NCI-H82 (cell line): Measurements from ENCODE around the gene EPB41L4A.
"Not testable (repeated sequence)": the region's sequence is repeated elsewhere in the genome, so short reads cannot be mapped to it uniquely, and the experiment has no call there.

Source experiments
- DNase-seq: peaks from one replicate; lab custom pipeline; 2025; lab: John Stamatoyannopoulos, UW

The EPB41L4A gene

DNA sequence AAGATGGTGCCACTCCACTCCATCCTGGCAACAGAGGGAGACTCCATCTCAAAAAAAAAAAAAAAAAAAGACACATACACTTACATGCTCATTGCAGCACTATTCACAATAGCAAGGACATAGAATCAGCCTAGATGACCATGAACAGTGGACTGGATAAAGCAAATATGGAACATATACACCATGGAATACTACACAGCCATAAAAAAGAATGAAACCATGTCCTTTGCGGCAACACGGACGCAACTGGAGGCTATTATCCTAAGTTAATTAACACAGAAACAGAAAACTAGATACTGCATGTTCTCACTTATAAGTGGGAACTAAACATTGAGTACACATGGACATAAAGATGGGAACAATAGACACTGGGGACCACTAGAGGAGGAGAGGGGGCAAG lies 210.9 kb downstream of the EPB41L4A start:
- DNase-seq = not testable (repeated sequence)

DNA sequence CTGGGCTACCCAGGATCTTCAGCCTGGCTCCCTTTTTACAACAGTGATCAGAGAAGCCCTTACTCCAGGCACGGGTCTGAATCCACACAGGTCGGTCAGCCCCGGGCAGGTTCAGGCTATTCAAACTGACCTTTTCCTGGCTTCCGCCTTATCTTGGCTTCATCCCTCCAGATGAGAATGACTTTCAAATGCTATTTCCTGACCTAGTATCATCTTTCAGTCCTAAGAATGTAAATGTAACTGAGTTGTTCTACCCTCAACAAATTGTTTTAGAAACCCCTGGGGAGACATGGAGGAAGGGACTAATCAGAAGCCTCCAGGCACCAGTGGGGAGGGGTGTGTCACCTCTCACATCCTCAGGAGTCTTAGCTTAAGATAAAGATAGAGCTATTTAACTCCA lies 213.2 kb downstream of the EPB41L4A start:
- DNase-seq = no peak

DNA sequence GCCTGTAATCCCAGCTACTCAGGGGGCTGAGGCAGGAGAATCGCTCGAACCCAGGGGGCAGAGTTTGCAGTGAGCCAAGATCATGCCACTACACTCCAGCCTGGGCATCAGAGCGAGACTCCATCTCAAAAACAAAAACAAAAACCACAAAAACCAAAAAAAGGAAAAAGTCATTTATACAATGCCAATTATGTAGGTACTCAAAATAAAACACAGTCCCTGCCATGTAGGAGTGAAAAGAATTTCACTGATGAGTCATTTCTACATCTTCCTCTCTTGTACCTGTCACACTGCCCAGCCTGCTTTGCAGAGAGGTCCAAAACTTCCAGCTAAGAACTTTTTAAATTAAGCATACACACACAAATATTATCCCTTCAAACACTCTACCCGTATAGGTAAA lies 215.8 kb downstream of the EPB41L4A start:
- no peak for DNase-seq

DNA sequence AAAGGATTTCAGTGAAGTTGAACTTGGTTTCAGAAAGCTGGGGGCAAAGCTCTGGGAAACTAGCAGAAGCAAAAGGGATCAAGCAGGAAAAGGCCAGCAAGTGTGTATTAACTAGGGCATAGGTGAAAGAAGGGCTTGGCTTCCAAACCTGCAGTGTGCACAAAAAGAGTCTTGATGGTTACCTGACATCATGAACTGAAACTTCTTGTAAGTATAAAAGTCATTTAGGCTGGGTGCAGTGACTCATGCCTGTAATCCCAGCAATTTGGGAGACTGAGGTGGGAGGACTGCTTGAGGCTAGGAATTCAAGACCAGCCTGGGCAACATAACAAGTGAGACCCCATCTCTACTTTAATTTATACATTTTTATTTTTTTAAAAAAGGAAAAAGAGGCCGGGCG lies 216.4 kb downstream of the EPB41L4A start:
- no peak for DNase-seq

DNA sequence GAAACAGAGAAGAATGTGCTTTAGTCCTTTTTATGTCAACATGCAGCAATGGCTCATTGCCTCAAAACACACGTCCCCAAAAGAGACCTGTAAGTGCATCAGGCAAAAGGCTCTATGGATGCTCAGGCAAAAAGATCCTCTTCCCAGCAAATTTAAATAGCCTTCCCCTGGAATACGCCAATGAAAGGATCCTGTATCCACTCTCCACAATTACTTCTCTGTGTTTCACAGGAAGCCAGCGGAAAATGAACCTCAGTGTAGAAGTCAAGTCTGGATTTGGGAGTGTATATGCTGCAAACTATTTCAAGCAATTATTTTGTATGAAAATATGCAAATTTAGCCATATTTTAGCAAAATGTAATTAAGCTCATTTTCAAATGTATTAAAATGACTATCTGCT lies 217.9 kb downstream of the EPB41L4A start:
- no peak for DNase-seq

DNA sequence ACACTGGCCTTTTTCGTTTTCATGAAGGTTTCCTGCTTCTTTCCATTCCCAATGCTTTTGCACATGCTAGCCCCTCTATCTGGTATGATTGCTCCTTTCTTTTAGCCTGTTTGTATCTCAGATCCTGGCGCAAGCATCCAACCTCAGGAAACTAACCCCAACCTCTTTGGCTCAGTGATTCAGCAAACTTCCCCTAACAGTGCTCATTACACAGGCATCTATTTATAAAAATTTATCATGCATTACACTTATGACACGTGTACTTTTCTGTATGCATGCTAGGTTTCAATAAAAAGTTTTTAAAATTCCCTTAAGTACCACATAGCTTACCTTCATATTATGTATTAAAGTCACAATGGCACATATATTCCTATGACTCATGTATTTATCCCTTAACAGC lies 218.9 kb downstream of the EPB41L4A start:
- DNase-seq = no peak

DNA sequence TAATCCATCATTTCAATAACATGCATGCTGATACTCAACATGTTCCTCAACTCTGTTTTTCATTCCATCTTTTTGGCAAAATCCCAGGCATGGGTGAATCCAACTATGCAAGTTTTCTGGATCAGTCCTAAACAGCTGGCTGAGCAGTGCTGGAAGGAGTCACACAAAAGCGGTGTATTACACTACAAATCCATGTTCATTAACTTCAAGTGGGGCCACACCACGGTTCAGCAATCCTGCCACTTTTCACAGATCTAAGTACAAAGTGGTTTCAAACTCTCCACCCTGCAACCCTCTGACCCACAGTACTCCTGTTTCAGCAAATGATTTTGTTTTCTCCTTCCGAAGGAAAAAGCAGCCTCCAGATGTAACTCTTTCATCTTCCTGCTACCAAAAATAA lies 222.5 kb downstream of the EPB41L4A start:
- DNase-seq = no peak

DNA sequence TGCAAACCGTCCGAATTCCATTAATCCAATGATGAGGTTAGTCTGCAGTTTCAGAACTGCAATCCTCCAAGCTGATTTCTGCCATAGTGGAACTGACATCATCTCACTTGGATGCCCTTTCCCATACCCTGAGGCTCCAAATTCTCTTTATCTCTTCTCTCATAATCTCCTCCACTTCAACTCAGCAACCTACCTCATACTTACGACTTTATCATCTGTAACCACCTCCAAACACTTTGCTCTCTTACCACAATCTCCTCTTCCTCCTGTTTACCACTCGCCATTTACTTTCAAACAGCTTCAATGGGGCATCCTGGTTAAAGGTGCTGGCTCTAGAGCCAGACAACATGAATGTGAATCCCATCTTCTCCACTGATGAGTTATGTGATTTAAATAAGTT lies 223.2 kb downstream of the EPB41L4A start:
- DNase-seq = no peak

DNA sequence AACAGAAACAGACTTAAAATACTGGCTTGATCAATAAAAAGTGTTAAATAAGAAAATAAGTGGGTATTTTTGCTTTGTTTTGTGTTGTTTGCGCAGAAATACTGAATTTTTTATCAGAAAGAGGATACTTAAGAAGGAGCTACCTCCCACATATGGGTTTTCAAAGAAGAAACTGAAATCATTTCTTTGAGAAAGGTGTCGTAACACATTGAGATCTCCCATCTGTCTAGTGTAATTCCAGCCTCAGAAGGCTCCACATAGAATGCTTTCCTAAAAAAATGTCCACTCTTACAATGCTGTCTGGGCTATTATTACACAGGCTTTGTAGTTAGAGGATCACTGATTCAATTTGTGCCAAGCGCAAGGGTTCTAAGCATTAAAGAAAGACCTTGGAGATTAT lies 226.2 kb downstream of the EPB41L4A start:
- DNase-seq = no peak

DNA sequence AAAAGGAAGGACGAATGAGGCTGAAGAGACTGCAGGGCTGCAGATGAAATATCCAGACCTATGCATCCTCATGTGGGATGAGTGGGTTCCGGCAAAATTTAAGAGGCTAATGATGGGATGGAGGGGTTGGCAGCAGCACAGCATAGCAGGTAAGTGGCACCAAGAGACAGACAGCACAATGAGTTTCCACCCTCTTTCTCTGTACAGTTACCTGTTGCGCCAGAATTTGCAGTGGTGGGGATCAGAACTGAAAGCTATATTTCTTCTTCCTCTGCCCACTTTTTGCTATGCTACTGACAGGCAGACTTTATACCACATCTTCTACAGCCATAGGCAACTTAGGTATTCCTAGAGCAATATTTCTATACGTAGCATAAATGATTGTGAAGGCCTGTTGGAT lies 227.0 kb downstream of the EPB41L4A start:
- DNase-seq = no peak

DNA sequence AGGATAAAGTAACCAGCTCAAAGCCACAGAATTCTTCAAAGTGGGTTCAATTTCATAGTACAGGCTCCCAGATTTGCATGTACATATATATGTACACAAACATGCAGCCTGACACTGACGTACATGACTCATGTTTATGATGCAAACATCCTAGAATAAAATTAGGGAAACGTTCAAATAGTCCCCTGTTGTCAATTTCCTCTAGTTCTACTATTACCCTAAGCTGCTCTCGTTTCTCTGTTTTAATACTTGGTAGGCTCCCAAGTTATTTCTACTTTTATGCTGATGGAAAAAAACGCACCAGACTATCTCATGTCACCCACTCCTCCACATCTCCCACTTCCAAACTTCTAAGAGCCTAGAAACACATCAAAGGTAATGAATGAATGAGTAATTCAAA lies 229.7 kb downstream of the EPB41L4A start:
- DNase-seq = no peak

DNA sequence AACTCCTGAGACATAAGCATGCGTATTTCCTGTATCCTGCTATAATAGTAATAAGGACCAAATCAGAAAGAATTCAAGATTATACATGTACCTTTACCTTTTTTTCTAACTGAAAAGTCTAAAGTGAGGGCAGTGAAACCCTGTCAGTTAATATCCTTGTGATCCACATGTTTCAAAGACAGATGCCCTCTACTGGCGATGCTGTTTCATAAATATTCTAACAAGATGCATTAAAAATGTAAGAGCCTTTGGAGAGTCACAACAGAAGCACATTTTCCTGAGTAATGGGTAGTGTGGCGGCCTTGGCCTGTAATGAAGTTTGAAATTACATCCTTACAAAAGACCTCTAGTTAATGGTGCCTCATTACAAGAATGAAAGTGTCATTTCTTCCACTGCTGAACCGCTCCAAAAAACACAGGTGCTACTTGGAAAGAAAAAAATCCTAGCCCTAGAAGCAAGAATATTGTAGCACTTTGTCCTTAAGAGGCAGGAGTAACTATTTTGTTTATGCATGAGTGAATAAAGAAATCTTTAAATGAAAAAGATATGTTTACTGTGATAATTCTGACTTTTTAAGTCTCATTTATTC lies 232.6 kb downstream of the EPB41L4A start:
- peak; percentile 65 for DNase-seq

DNA sequence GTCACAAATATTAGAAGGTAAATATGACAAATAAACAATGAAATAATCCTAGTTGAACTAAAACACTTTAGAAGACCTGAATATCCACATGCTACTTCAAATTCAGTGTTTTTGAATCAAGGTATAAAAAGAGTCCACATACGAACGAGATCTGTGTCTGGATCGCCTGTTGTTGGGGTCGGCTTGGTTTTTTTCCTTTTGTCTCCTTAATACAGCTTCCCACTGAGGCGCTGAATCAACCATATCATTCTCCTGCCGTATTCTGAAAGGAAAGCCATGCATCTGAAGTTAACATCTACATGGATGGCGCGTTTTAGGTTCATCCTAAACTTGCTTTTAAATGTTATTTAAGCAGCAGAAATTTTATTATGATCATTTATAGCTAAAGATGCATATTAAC lies 235.2 kb downstream of the EPB41L4A start:
- no peak for DNase-seq

DNA sequence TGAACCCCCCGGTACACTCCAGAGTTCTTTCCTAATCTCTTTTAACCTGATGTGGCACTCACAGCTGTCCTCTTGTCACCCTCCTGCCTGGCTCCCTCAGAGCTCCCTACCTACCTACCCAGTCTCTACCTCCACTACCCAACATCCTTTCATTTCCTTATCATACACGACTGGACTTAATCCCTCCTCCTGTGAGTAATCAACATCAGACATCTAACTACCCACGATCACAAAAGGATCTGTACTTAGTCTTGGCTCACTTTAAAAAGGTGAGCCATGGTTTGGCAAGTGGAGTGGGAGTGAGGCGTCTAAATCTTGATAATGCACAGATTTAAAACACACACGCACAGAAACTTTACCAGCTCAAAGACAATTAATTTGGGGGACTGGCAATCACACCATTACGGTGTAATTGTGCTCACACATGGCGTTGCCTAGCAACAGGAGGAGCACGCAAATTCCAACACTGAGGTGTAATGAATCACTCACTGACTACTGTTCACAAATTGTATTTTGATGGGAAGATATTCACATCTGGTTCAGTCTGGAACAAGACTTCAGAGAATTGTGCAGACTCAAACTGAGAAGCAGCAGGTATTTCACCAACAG lies 235.9 kb downstream of the EPB41L4A start:
- DNase-seq = peak; percentile 28

DNA sequence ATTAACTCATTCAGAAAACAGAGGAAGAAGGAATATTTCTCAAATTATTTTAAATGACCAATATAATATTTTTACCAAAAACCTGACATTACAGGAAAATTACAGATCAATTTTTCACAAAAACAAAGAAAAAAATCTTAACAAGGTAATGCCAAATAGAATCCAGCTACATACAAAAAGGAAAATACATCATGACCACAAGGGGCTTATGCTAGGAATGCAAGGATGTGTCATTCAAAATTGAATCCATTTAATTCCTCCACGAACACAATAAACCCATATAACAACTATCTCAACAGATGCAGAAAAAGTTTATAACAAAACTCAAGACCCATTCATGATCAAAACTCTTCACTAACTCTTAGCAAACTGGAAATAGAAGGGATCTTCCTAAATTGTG lies 239.8 kb downstream of the EPB41L4A start:
- DNase-seq = no peak

DNA sequence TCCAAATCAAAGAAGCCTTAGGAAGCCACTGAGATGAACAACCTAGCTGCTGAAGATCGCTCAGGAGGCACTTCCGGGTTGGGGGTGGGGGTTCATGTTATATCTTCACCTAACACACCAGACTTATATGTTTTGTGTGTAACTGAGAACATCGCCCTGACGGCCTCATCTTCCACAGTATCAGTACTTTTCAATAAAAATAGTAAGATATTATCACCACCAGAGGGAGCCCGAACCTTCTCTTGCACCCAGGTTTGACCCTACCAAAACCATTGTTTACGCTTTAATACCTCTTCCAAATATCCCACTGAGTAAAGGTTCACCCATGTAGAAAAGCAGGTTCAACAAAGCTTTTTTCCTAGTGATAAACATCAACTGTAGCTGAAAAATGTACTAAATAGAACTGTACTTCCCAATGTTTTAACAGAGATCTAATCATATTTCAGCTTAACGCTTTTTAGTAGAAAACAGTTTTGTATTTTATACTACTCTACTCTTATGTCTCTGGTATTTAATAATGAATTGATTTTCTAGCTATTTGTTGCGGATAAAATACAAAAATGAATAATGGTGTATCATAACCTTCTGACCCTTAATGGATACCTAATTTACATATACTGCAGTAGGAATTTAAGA lies 244.0 kb downstream of the EPB41L4A start:
- DNase-seq = peak; percentile 81

DNA sequence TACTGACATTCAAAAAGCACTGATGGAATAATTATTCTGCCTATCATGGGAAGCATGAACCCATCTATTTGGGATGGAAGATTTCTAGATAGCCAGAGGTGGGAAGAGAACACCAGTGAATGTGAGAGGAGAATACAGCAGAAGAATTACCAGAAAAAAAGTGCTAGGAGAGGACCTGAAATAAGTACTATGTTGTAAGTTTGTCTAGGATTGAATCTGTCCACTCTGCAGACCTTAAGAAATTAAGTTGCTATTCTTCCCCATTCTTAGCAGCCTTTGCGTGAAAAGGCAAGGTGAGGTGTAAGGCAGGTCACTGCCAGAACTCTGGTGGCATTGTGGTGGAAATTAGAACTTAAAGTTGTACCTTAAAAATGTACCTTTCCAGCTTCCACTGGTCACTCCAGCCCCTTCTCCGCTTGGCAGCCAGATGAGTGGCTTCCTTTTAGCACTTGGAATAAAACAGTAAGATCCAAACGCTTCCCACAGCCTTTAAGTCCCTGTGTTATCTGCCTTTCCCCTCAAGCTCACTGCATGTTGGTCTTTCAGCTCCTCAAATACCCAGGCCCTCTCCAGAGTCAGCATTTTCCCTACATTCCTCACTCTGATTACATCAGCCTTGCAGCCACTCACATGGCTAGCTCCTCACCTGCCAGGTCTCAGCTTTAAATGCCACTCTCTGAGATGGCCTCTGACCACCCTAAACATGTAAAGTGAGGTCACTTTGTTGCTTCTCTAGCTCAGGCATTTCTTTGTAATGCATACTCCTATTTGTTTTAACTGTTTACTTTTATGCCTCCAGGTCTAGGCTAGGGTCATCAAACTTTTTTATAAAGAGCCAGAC lies 253.0 kb downstream of the EPB41L4A start:
- DNase-seq = peak; percentile 24

DNA sequence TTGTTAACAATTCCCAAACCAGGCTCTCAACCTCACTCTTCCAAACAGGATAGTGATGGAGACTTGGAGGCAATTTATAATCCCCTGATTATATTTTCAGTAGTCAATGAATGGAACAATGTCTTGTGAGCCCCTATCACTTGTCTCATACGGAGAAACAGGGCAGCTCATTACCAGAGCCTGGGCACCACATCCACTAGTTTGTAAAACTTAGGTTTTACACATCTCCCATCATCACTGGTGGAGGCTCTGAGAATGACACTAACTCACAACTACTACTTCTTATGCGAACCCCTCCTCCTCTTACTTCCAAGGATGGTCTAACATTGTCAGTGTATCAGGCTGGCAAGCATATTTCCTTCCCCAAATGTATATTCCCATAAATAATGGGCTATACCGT lies 253.7 kb downstream of the EPB41L4A start:
- DNase-seq = peak; percentile 14

DNA sequence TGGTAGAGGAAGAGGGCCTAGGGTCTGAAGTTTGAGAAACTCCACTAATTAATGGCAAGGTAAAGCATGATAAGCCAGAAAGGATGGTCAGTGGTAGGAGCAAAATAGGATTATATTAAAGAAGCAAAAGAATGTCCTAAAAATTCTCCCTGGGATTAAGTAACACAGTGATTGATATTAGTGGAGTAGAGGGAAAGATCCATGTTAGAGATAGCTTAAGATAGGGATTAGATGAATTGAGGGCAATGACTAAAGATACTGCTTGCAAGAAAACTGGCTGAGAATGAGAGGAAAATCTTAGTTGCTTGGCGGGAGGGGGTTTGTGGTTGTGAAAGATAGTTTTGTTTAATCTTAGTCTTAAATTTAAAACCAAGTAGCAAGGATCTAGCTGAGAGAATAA lies 255.6 kb downstream of the EPB41L4A start:
- DNase-seq = no peak

DNA sequence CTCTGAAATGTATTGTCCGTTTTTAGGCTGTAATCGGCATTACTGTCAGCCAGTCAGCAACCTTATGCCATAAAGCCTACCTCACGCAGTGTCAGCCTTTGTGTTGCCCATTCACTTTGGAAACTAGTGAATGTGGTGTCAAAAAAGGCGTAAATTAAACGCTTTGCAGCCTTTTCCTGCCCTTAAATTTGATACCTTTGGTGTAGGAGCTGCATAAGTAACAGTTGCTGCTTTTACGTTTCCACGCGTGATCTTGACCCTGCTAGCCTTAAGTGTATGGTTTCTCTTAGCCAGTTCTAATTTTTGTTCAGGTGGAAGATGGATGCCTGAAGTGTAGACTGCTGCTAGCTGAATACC lies 257.7 kb downstream of the EPB41L4A start:
- DNase-seq = peak; percentile 32

DNA sequence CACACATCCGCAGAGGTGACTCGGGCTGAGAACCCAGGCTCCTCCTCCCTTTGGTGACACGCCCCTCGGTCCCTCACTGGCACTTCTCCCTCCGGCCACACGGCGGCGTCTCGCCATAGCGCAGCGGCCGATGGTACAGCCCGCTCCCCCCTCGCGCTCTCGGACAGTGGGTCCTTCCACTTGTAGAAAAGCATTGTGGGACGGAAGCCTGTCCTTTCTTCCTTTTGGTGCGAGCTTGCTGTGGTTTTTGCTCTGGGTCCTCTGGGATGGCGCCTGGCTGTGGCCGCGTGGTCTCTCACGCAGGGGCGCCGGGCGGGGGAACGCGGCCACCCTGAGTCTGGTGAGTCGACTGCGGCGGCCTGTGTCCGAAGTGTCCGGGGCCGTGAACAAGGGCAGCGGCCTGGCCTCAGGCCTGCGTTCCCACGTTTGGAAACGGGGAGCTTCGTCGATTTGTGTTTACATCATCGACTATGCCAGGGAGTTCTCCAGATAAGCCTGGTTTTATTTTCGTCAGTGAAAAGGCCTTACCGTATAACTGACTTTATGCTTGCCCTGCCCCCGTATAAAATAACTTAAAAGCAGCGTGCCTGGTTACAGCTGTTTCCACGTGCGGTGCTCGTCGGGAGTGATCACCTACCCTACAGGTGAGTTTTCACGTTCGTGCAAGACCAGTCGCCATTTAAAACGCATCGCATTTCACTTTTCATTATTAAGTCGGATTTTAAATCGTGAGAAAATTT lies 258.3 kb downstream of the EPB41L4A start:
- peak; percentile 88 for DNase-seq

DNA sequence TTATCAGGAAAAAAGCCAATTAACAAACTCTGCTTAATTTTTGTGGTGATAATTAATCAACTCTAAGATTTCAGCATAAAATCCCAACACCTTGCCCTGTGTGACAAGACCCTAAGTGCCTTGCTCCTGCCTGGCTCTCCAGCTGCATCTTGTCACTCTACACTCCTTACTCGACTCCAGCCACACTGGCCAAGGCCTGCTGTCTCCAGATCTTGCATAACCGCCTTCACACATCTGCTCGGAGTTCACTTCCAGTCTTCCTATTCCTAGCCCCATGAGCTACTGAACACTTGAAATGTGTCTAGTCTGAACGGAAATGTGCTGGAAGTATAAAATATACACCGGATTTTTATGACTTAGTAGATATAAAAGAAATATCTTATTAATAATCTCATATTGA lies 259.6 kb downstream of the EPB41L4A start:
- DNase-seq = no peak
